ENCODE results near the gene FBLN1. TPM values are rescaled to one million over a fixed set of nuclear protein-coding genes. Genes with fewer than 3 reads are reported as not detected.

The FBLN1 gene
- total and polyA plus RNA-seq, 9 of the 15 experiments (the other 6 are each of a cell fraction or from before 2014, with no cell fraction given): 0.66 TPM; not detected in 8

DNA sequence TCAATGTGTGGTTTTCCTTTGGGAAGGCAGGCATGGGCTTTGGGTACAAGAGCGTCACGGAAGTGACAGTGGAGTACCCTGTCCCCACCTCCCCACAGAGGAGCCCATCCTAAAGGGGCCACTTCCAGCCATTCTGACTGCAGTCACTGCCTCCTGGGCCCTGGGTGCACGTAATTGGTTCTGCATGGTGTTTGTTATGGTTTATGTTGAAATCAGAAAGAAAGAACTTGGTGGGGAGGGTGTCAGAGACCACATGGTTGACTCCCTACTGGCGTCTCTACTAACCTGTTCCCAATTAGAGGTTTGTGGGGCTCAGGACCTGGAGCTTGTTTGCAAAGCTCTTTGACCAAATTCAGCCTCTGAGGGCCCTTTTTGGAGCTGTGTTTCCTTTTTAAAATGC lies 48.4 kb upstream of the FBLN1 start (continued):
- TF ChIP-seq YBX1 (IDR thresholded peaks at IDR 0.05): no peak
- TF ChIP-seq LEF1 (IDR thresholded peaks at IDR 0.05): no peak
- TF ChIP-seq SUPT5H (IDR thresholded peaks at IDR 0.05): no peak

DNA sequence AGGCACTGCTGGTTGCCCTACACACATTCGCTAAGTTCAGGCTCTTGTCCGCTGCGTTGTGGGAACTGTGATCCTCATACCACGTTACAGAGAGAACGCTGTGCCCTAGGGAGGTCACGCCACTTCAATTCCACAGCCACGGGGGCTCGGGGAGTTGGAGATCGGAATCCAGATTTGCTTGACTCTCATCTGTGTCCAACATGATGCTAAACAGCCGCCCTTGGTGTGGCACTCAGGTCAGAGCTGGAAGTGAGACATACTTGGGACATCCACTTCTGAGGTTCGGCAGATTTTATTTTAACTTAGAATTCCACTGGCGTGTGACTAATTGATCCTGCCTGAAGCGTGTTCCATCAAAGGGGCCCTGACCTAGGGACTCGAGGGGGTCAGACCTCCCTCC lies 47.5 kb upstream of the FBLN1 start:
- Histone ChIP-seq H3K9me1 (ENCODE audit: control insufficient read depth, insufficient read depth, low read length) (no peaks in the 10 kb centered on the region), H2AFZ (ENCODE audit: low read depth, low read length) (no peak overlapping the region), H3K27ac (ENCODE audit: extremely low read depth, low read depth, low read length) (no peak overlapping the region), H3K4me3 (no peak overlapping the region), H3K9me3 (replicated peaks; ENCODE audit: control insufficient read depth, insufficient read depth, low read depth, low read length) (no peaks in the 10 kb centered on the region), H3K4me1 (replicated peaks in 1 of 2; ENCODE audit: control insufficient read depth in 2 of 2, insufficient read depth in 2 of 2, low read length in 2 of 2) (no peaks in the 10 kb centered on the region), H3K36me3 (ENCODE audit: control insufficient read depth, insufficient read depth, low read length) (no peaks in the 10 kb centered on the region), H4K20me1 (replicated peaks; ENCODE audit: control insufficient read depth, insufficient read depth, low read length) (no peaks in the 10 kb centered on the region), H3K79me2 (ENCODE audit: control insufficient read depth, insufficient read depth, low read length) (no peaks in the 10 kb centered on the region), H3K4me2 (ENCODE audit: insufficient read depth, low read length) (no peak overlapping the region), H3K9ac (ENCODE audit: insufficient read depth in 1 of 2, low read depth in 2 of 2, low read length in 2 of 2) (no peak overlapping the region), H3K27me3 (ENCODE audit: control insufficient read depth in 2 of 2, insufficient read depth in 2 of 2, low read length in 2 of 2) (peaks cover 4 to 41% of the 10 kb centered on the region in 2 experiments; a peak in 3 of 5 replicates)
- no TSS peak for BruUV-seq (replicated peaks)
- ATAC-seq (no peak), DNase-seq (ENCODE audit: extremely low read depth in 1 of 4, low spot score in 3 of 4) (no peak), FAIRE-seq (no peak)
- POLR2A ChIA-PET: no interaction called here
- CTCF ChIA-PET (ENCODE audit: low intra/inter-chr PET ratio): no interaction called here
- 0% methylated on average over 9 of the region's 14 CpGs for WGBS (ENCODE audit: insufficient coverage, low coverage, missing lambda C conversion rate)
- intact Hi-C loops (cut with micrococcal nuclease): no loop called here
- TF ChIP-seq BRF1 (IDR thresholded peaks at IDR 0.05; ENCODE audit: borderline replicate concordance, extremely low read depth, insufficient read length) (no peak), ELF1 (tag; IDR thresholded peaks at IDR 0.05) (no peak)
- in situ Hi-C loops (cut with MboI): loop anchor here (10.0 kb wide), 1 partner anchor 350 kb away; no protein-coding TSS in a partner anchor

DNA sequence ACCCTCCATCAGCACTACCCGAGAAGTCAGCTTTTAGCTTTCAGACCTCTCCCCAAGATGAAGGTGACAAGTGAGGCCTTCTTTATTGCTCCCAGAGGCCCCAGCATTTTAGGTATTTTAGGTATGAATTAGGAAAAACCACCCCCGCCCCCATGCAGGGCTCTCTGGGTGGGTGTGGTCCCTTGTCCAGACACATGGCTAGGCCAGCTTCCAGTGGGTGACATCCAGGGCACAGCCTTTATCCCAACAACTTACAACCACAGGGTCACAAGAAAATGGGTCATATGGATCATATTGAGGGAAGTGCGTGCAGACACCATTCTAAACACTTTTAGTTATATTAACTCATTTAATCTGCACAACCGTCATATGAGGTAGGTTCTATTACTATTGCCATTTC lies 47.1 kb upstream of the FBLN1 start:
- in situ Hi-C loops (cut with MboI) (loop anchor here (10.0 kb wide), 1 partner anchor 351 kb away; no protein-coding TSS in a partner anchor), intact Hi-C loops (cut with micrococcal nuclease) (no loop called here)
- Histone ChIP-seq H3K27ac (ENCODE audit: extremely low read depth, low read depth, low read length) (no peak overlapping the region), H3K36me3 (ENCODE audit: control insufficient read depth, insufficient read depth, low read length) (no peaks in the 10 kb centered on the region), H3K9ac (ENCODE audit: insufficient read depth in 1 of 2, low read depth in 2 of 2, low read length in 2 of 2) (no peak overlapping the region), H3K4me1 (replicated peaks in 1 of 2; ENCODE audit: control insufficient read depth in 2 of 2, insufficient read depth in 2 of 2, low read length in 2 of 2) (no peaks in the 10 kb centered on the region), H3K9me3 (replicated peaks; ENCODE audit: control insufficient read depth, insufficient read depth, low read depth, low read length) (no peaks in the 10 kb centered on the region), H4K20me1 (replicated peaks; ENCODE audit: control insufficient read depth, insufficient read depth, low read length) (no peaks in the 10 kb centered on the region), H3K4me3 (no peak overlapping the region), H3K79me2 (ENCODE audit: control insufficient read depth, insufficient read depth, low read length) (no peaks in the 10 kb centered on the region), H2AFZ (ENCODE audit: low read depth, low read length) (no peak overlapping the region), H3K9me1 (ENCODE audit: control insufficient read depth, insufficient read depth, low read length) (no peaks in the 10 kb centered on the region), H3K27me3 (ENCODE audit: control insufficient read depth in 2 of 2, insufficient read depth in 2 of 2, low read length in 2 of 2) (peaks cover 4 to 45% of the 10 kb centered on the region in 2 experiments; a peak in 3 of 5 replicates), H3K4me2 (ENCODE audit: insufficient read depth, low read length) (no peak overlapping the region)
- DNase-seq (ENCODE audit: extremely low read depth in 1 of 4, low spot score in 3 of 4) (no peak), ATAC-seq (no peak), FAIRE-seq (no peak)
- TF ChIP-seq CXXC5 (CRISPR knock-in tag; IDR thresholded peaks at IDR 0.05) (no peak), NFE2L1 (tag; IDR thresholded peaks at IDR 0.05; ENCODE audit: borderline replicate concordance, low read depth) (no peak), TCFL5 (CRISPR knock-in tag; conservative IDR thresholded peaks at IDR 0.05) (no peak), NCOA6 (IDR thresholded peaks at IDR 0.05) (no peak), ZNF780A (CRISPR knock-in tag; IDR thresholded peaks at IDR 0.05) (no peak), TGIF2 (CRISPR knock-in tag; IDR thresholded peaks at IDR 0.05) (no peak)
- TF ChIP-seq, protein P1, sequence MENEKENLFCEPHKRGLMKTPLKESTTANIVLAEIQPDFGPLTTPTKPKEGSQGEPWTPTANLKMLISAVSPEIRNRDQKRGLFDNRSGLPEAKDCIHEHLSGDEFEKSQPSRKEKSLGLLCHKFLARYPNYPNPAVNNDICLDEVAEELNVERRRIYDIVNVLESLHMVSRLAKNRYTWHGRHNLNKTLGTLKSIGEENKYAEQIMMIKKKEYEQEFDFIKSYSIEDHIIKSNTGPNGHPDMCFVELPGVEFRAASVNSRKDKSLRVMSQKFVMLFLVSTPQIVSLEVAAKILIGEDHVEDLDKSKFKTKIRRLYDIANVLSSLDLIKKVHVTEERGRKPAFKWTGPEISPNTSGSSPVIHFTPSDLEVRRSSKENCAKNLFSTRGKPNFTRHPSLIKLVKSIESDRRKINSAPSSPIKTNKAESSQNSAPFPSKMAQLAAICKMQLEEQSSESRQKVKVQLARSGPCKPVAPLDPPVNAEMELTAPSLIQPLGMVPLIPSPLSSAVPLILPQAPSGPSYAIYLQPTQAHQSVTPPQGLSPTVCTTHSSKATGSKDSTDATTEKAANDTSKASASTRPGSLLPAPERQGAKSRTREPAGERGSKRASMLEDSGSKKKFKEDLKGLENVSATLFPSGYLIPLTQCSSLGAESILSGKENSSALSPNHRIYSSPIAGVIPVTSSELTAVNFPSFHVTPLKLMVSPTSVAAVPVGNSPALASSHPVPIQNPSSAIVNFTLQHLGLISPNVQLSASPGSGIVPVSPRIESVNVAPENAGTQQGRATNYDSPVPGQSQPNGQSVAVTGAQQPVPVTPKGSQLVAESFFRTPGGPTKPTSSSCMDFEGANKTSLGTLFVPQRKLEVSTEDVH (IDR thresholded peaks at IDR 0.05; ENCODE audit: low read depth, partially characterized antibody): no peak
- POLR2A ChIA-PET: no interaction called here
- no TSS peak for BruUV-seq (replicated peaks)
- CTCF ChIA-PET (ENCODE audit: low intra/inter-chr PET ratio): no interaction called here
- WGBS (ENCODE audit: insufficient coverage, low coverage, missing lambda C conversion rate): 6% methylated on average over 4 of the region's 4 CpGs

Data from K562 (cell line).